Mesenchymal stem cell (in vitro differentiated cells and primary cell): ENCODE results near the gene SPATA2.

Experiments used
- DNase-seq: peaks from one replicate; pipeline ENCODE4 v3.0.0-alpha.2; 2013
- H2AFZ ChIP-seq: one replicate; pipeline ENCODE4 v1.6.1; 2013; ENCODE audit warnings: low read depth, mild to moderate bottlenecking, control low read depth, inconsistent platforms, low read length, moderate library complexity
- H2AK5ac ChIP-seq: 2 replicates; pipeline ENCODE4 v1.6.1; 2013; ENCODE audit warnings: low read length, moderate library complexity, mild to moderate bottlenecking, inconsistent platforms; ENCODE audit not compliant: severe bottlenecking
- H2BK120ac ChIP-seq: one replicate; pipeline ENCODE4 v1.6.1; 2013; ENCODE audit warnings: low read depth, mild to moderate bottlenecking, inconsistent platforms, low read length, moderate library complexity
- H2BK12ac ChIP-seq, 2 experiments: one replicate each; pipeline ENCODE4 v1.6.1; 2013; ENCODE audit warnings: inconsistent platforms in 2 of 2, low read length in 2 of 2, mild to moderate bottlenecking in 2 of 2, moderate library complexity in 2 of 2, control low read depth in 1 of 2
- H2BK15ac ChIP-seq: one replicate; pipeline ENCODE4 v1.6.1; 2013; ENCODE audit warnings: mild to moderate bottlenecking, low read depth, inconsistent platforms; ENCODE audit not compliant: poor library complexity, severe bottlenecking
- H2BK5ac ChIP-seq: 2 replicates; pipeline ENCODE4 v1.6.1; 2013; ENCODE audit warnings: low read depth, mild to moderate bottlenecking, low read length, control low read depth, inconsistent platforms; ENCODE audit not compliant: poor library complexity, severe bottlenecking
- H3K14ac ChIP-seq, 2 experiments: one replicate each; pipeline ENCODE4 v1.6.1; 2013; ENCODE audit warnings: inconsistent platforms in 2 of 2, low read length in 2 of 2, control low read depth in 1 of 2, mild to moderate bottlenecking in 1 of 2, moderate library complexity in 1 of 2
- H3K18ac ChIP-seq, 2 experiments: one replicate each; pipeline ENCODE4 v1.6.1; 2013; ENCODE audit warnings: inconsistent platforms in 2 of 2, low read length in 2 of 2, control low read depth in 1 of 2, low read depth in 1 of 2, mild to moderate bottlenecking in 1 of 2
- H3K23ac ChIP-seq, 2 experiments: one replicate each; pipeline ENCODE4 v1.6.1; 2013; ENCODE audit warnings: inconsistent platforms in 2 of 2, low read length in 2 of 2, mild to moderate bottlenecking in 2 of 2, moderate library complexity in 2 of 2, control low read depth in 1 of 2
- H3K27ac ChIP-seq: 2 replicates; pipeline ENCODE4 v1.5.1; 2013; ENCODE audit warnings: mild to moderate bottlenecking, moderate library complexity, low read length, control low read depth, inconsistent platforms; ENCODE audit not compliant: poor library complexity, severe bottlenecking
- H3K27me3 ChIP-seq, 2 experiments: 2 replicates each; pipeline versions ENCODE4 v1.6.1 to v1.7.0; 2013; ENCODE audit warnings: low read length in 2 of 2, mild to moderate bottlenecking in 2 of 2, moderate library complexity in 2 of 2, control low read depth in 1 of 2, inconsistent platforms in 1 of 2; ENCODE audit not compliant: control insufficient read depth in 1 of 2, insufficient read depth in 1 of 2
- H3K36me3 ChIP-seq, 2 experiments: 2 replicates each; pipeline versions ENCODE4 v1.6.1 to v1.7.0; 2013; ENCODE audit warnings: low read length in 2 of 2, control low read depth in 1 of 2, inconsistent platforms in 1 of 2, low read depth in 1 of 2, mild to moderate bottlenecking in 1 of 2; ENCODE audit not compliant: insufficient read depth in 2 of 2, control insufficient read depth in 1 of 2
- H3K4ac ChIP-seq, 2 experiments: one replicate each; pipeline ENCODE4 v1.6.1; 2013; ENCODE audit warnings: inconsistent platforms in 2 of 2, low read length in 2 of 2, mild to moderate bottlenecking in 2 of 2, moderate library complexity in 2 of 2, control low read depth in 1 of 2, low read depth in 1 of 2
- H3K4me1 ChIP-seq: 2 replicates; pipeline ENCODE4 v1.6.1; 2013; ENCODE audit warnings: low read depth, low read length, control low read depth; ENCODE audit not compliant: control insufficient read depth, insufficient read depth
- H3K4me2 ChIP-seq: 2 replicates; pipeline ENCODE4 v1.6.1; 2013; ENCODE audit warnings: low read length, mild to moderate bottlenecking, inconsistent platforms; ENCODE audit not compliant: poor library complexity, severe bottlenecking
- H3K4me3 ChIP-seq, 2 experiments: 2 replicates each; pipeline versions ENCODE4 v1.5.1 to v1.7.0; 2013; ENCODE audit warnings: low read length in 2 of 2, mild to moderate bottlenecking in 2 of 2, control low read depth in 1 of 2, low read depth in 1 of 2; ENCODE audit not compliant: insufficient read depth in 1 of 2
- H3K79me1 ChIP-seq: replicated peaks from 2 replicates; pipeline ENCODE4 v1.6.1; 2013; ENCODE audit warnings: mild to moderate bottlenecking, control low read depth, low read length, inconsistent platforms; ENCODE audit not compliant: poor library complexity, severe bottlenecking
- H3K9ac ChIP-seq: 2 replicates; pipeline ENCODE4 v1.7.0; 2013; ENCODE audit warnings: mild to moderate bottlenecking, low read length, moderate library complexity
- H3K9me3 ChIP-seq: 2 replicates; pipeline ENCODE4 v1.7.0; 2013; ENCODE audit warnings: mild to moderate bottlenecking, low read length; ENCODE audit not compliant: control insufficient read depth
- H4K8ac ChIP-seq: one replicate; pipeline ENCODE4 v1.6.1; 2013; ENCODE audit warnings: inconsistent platforms, mild to moderate bottlenecking, low read length, moderate library complexity
- H4K91ac ChIP-seq: one replicate; pipeline ENCODE4 v1.6.1; 2013; ENCODE audit warnings: mild to moderate bottlenecking, low read length, inconsistent platforms
- whole genome bisulfite sequencing: methylation state at CpG from one replicate; pipeline ENCODE4 v1.1.7; 2013; ENCODE audit warnings: mixed read lengths; 5-methylcytosine and 5-hydroxymethylcytosine counted together

The SPATA2 gene

DNA sequence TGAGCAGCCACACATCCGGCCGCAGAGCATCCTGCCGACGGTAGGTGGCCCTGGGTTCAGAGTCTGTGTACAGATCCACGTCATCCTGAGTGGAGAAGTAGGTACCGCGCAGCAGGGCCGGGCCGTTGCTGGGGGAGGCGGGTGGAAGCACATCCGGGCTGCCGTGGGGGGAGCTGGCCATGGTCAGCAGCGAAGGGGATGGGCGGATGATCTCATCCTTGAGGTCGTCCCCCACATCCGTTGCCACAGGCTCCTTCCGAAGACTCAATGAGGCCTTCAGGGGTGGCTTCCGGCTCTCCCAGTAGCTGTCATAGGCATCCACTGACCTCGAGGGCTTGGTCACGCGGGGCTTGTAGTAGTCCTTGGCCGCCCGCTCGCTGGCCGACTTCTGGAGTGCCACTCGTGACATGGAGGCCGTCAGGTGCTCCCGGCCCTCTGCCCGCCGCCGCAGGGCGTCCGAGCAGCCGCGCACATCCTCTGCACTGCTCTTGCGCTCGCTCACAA is 9.2 kb downstream of the SPATA2 start:
- no peak overlapping the region for H3K9ac ChIP-seq
- H3K14ac ChIP-seq: no peak overlapping the region
- no peak overlapping the region for H3K23ac ChIP-seq
- H2BK12ac ChIP-seq: no peak overlapping the region
- no peak overlapping the region for H2AFZ ChIP-seq
- H2BK120ac ChIP-seq: no peak overlapping the region
- no peak overlapping the region for H2BK15ac ChIP-seq
- no peaks in the 10 kb centered on the region for H3K27me3 ChIP-seq
- H3K4me3 ChIP-seq: no peak overlapping the region
- no peak overlapping the region for H4K91ac ChIP-seq
- peaks cover 71 to 73% of the 10 kb centered on the region in 2 experiments for H3K36me3 ChIP-seq
- H3K79me1 ChIP-seq: peaks cover 56% of the 10 kb centered on the region
- no peak for DNase-seq
- H2AK5ac ChIP-seq: no peak overlapping the region
- H4K8ac ChIP-seq: no peak overlapping the region
- no peaks in the 10 kb centered on the region for H3K9me3 ChIP-seq
- H2BK5ac ChIP-seq: no peak overlapping the region
- H3K27ac ChIP-seq: no peak overlapping the region
- H3K4me2 ChIP-seq: no peak overlapping the region
- no peak overlapping the region for H3K4ac ChIP-seq
- WGBS: 96% methylated on average over 37 of the region's 37 CpGs
- H3K18ac ChIP-seq: no peak overlapping the region
- H3K4me1 ChIP-seq: no peaks in the 10 kb centered on the region

DNA sequence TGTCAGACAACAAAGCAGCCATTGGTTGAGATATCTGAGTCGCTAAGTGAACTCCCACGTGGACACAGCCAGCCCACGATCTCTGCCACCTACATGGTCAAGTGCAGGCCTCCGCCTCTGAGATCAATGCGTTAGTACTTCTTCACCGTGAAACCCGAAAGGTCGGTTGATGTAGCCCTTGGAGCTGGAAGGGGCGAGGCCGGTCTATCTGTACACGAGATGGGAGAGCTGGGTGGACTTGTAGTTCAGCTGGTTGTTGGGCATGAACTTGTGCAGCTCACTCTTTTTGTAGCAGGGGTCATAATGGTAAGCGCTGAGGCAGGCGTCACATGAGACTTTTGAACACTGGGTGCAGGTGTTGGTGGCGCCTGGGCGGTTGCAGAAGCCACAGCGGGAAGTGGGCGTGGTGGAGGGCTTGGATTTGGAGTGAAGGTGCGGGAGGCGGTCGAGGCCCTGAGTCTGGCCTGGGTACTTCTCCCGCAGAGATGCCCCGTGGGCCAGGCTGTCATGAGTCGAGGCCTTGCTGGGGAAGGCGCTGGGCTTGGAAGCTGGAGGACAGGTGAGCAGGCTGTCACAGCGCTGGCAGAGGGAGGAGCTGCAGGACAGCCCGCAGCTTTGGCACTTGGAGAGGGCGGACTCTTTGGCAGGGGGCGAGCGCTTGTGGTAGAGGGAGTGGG is 9.8 kb downstream of the SPATA2 start:
- Histone ChIP-seq H4K8ac (no peak overlapping the region), H2BK12ac (no peak overlapping the region), H3K4me3 (no peak overlapping the region), H3K23ac (no peak overlapping the region), H2BK5ac (no peak overlapping the region), H2BK15ac (no peak overlapping the region), H3K18ac (no peak overlapping the region), H4K91ac (no peak overlapping the region), H3K79me1 (peaks cover 57% of the 10 kb centered on the region), H3K14ac (no peak overlapping the region), H3K4ac (no peak overlapping the region), H3K4me2 (no peak overlapping the region), H3K27me3 (no peaks in the 10 kb centered on the region), H3K27ac (no peak overlapping the region), H3K4me1 (peaks cover 3% of the 10 kb centered on the region), H2AK5ac (no peak overlapping the region), H2BK120ac (no peak overlapping the region), H3K36me3 (peaks cover 69 to 70% of the 10 kb centered on the region in 2 experiments), H3K9ac (no peak overlapping the region), H2AFZ (no peak overlapping the region), H3K9me3 (no peaks in the 10 kb centered on the region)
- 95% methylated on average over 29 of the region's 29 CpGs for WGBS
- DNase-seq: no peak

DNA sequence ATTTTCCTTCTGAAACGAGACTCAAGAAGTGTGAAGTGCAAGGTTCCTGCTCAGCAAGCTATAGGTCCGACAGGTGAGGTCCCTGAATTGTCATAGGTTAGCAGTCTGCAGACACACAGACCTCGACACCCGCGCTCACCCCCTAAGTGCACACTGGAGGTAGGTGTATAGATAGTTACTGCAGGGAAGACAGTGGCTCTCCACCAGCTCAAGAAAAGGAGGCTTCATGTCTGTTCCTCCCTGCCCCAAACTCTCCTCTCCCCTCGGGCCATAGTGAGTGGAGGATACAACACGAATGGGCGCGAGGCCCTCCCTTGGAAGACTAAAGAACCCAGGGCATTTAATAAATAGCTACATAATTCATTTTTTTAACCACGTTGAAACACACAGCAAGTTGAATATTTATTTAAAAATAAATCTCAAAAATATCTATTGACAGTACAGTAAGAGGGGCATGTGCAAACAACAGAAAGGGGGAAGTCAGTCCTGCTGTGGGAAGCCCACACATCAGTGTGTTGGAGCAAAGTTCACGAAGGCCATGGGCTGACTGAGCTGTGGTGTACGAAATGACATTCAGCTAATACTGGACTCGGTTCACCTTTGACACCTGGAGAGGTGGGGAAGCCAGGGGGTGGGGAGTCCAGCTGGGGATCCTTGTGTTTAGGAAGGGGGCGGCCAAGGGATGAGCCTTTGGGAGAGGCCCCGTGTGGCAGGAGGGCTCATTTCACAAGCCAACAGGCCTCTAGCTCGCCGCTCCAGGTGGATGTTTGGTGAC is 10.7 kb downstream of the SPATA2 start:
- H3K79me1 ChIP-seq: peaks cover 52% of the 10 kb centered on the region
- no peak overlapping the region for H2BK15ac ChIP-seq
- H3K27ac ChIP-seq: no peak overlapping the region

DNA sequence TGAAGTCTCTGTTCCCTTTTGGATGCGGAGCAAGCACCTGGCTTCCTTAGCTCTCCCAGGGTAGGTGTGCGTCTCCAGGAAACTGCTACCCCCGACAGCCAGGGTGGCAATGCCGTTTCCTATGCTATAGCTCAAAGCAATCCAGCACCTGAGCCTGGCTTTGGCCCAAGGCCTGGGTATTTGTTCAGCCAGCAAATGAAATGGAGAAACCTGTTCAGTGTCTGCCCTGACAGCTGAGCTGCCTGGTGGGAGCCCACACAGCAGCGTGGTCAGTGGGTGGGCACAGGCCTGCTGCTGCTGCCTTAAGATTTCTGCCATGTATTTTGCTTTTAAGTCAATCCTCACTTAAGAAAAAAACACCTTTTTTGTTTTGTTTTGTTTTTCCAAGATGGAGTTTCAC is 13.7 kb downstream of the SPATA2 start:
- H3K23ac ChIP-seq: no peak overlapping the region
- no peak overlapping the region for H4K8ac ChIP-seq
- no peak overlapping the region for H2BK15ac ChIP-seq
- no peak overlapping the region for H3K4me2 ChIP-seq
- no peak overlapping the region for H2AK5ac ChIP-seq
- H3K9ac ChIP-seq: no peak overlapping the region
- H4K91ac ChIP-seq: no peak overlapping the region
- H3K14ac ChIP-seq: no peak overlapping the region
- H3K4ac ChIP-seq: no peak overlapping the region
- H2BK12ac ChIP-seq: no peak overlapping the region
- peaks cover 34% of the 10 kb centered on the region for H3K79me1 ChIP-seq
- H2AFZ ChIP-seq: no peak overlapping the region
- H2BK5ac ChIP-seq: no peak overlapping the region
- H3K27me3 ChIP-seq: no peaks in the 10 kb centered on the region
- H3K18ac ChIP-seq: no peak overlapping the region
- no peak overlapping the region for H3K4me3 ChIP-seq
- H2BK120ac ChIP-seq: no peak overlapping the region
- no peaks in the 10 kb centered on the region for H3K9me3 ChIP-seq
- WGBS: 93% methylated on average over 5 of the region's 5 CpGs
- DNase-seq: no peak
- H3K36me3 ChIP-seq: peaks cover 29 to 36% of the 10 kb centered on the region in 2 experiments
- peaks cover 3% of the 10 kb centered on the region for H3K4me1 ChIP-seq
- no peak overlapping the region for H3K27ac ChIP-seq

More for the DNA sequence above, 10.7 kb downstream of the SPATA2 start:
- no peak overlapping the region for H4K91ac ChIP-seq
- no peak overlapping the region for H3K4me2 ChIP-seq
- H2BK5ac ChIP-seq: no peak overlapping the region
- WGBS: 95% methylated on average over 12 of the region's 17 CpGs
- no peak overlapping the region for H2AK5ac ChIP-seq
- no peaks in the 10 kb centered on the region for H3K27me3 ChIP-seq
- H3K14ac ChIP-seq: no peak overlapping the region
- H3K36me3 ChIP-seq: peaks cover 59 to 61% of the 10 kb centered on the region in 2 experiments
- no peak overlapping the region for H3K23ac ChIP-seq
- H2AFZ ChIP-seq: no peak overlapping the region
- no peak overlapping the region for H3K4ac ChIP-seq
- peaks cover 3% of the 10 kb centered on the region for H3K4me1 ChIP-seq
- H3K9ac ChIP-seq: no peak overlapping the region
- H2BK12ac ChIP-seq: no peak overlapping the region
- H3K18ac ChIP-seq: no peak overlapping the region
- H3K9me3 ChIP-seq: no peaks in the 10 kb centered on the region
- no peak overlapping the region for H2BK120ac ChIP-seq
- no peak overlapping the region for H4K8ac ChIP-seq
- DNase-seq: no peak
- no peak overlapping the region for H3K4me3 ChIP-seq
